ENCODE data around the gene TMEM178B.

TMEM178B gene

GRCh38 chr7:141232286-141233051 is 158.6 kb downstream of the TMEM178B start:
- Histone ChIP-seq H3K27me3 (ENCODE audit: control insufficient read depth in 2 of 2, insufficient read depth in 2 of 2, low read length in 2 of 2) (no peaks in the 10 kb centered on the region), H3K4me1 (ENCODE audit: control insufficient read depth in 2 of 2, insufficient read depth in 2 of 2, low read length in 2 of 2) (no peaks in the 10 kb centered on the region), H3K27ac (ENCODE audit: low read depth in 2 of 2, low read length in 2 of 2) (no peak overlapping the region), H3K4me3 (ENCODE audit: low read length in 2 of 2) (no peak overlapping the region), H3K9me3 (ENCODE audit: control insufficient read depth in 2 of 2, low read length in 2 of 2) (no peaks in the 10 kb centered on the region), H3K36me3 (ENCODE audit: control insufficient read depth in 2 of 2, insufficient read depth in 2 of 2, low read length in 2 of 2) (no peaks in the 10 kb centered on the region), H3K9ac (ENCODE audit: low read depth in 1 of 2, low read length in 2 of 2) (no peak overlapping the region)

- H3K4me1 ChIP-seq (ENCODE audit: control insufficient read depth in 2 of 2, insufficient read depth in 2 of 2, low read length in 2 of 2): no peaks in the 10 kb centered on the region
- H3K36me3 ChIP-seq (ENCODE audit: control insufficient read depth in 2 of 2, insufficient read depth in 2 of 2, low read length in 2 of 2): no peaks in the 10 kb centered on the region
- no peaks in the 10 kb centered on the region for H3K27me3 ChIP-seq (ENCODE audit: control insufficient read depth in 2 of 2, insufficient read depth in 2 of 2, low read length in 2 of 2)
- no peak overlapping the region for H3K4me3 ChIP-seq (ENCODE audit: low read length in 2 of 2)
- H3K9ac ChIP-seq (ENCODE audit: low read depth in 1 of 2, low read length in 2 of 2): no peak overlapping the region
- no peaks in the 10 kb centered on the region for H3K9me3 ChIP-seq (ENCODE audit: control insufficient read depth in 2 of 2, low read length in 2 of 2)
- no peak overlapping the region for H3K27ac ChIP-seq (ENCODE audit: low read depth in 2 of 2, low read length in 2 of 2)
Measured at GRCh38 chr7:141234335-141235105, 160.7 kb downstream of the TMEM178B start.

GRCh38 chr7:141235656-141236055 is 161.8 kb downstream of the TMEM178B start:
- no peak overlapping the region for H3K27ac ChIP-seq (ENCODE audit: low read depth in 2 of 2, low read length in 2 of 2)

GRCh38 chr7:141238596-141239243 is 164.9 kb downstream of the TMEM178B start:
- no peak overlapping the region for H3K9ac ChIP-seq (ENCODE audit: low read depth in 1 of 2, low read length in 2 of 2)
- H3K36me3 ChIP-seq (ENCODE audit: control insufficient read depth in 2 of 2, insufficient read depth in 2 of 2, low read length in 2 of 2): no peaks in the 10 kb centered on the region
- no peak overlapping the region for H3K27ac ChIP-seq (ENCODE audit: low read depth in 2 of 2, low read length in 2 of 2)

More at GRCh38 chr7:141235656-141236055, 161.8 kb downstream of the TMEM178B start:
- Histone ChIP-seq H3K27me3 (ENCODE audit: control insufficient read depth in 2 of 2, insufficient read depth in 2 of 2, low read length in 2 of 2) (no peaks in the 10 kb centered on the region), H3K4me1 (ENCODE audit: control insufficient read depth in 2 of 2, insufficient read depth in 2 of 2, low read length in 2 of 2) (no peaks in the 10 kb centered on the region), H3K9ac (ENCODE audit: low read depth in 1 of 2, low read length in 2 of 2) (no peak overlapping the region), H3K9me3 (ENCODE audit: control insufficient read depth in 2 of 2, low read length in 2 of 2) (no peaks in the 10 kb centered on the region), H3K4me3 (ENCODE audit: low read length in 2 of 2) (no peak overlapping the region), H3K36me3 (ENCODE audit: control insufficient read depth in 2 of 2, insufficient read depth in 2 of 2, low read length in 2 of 2) (no peaks in the 10 kb centered on the region)

GRCh38 chr7:141239661-141240060 is 165.8 kb downstream of the TMEM178B start:
- no peaks in the 10 kb centered on the region for H3K36me3 ChIP-seq (ENCODE audit: control insufficient read depth in 2 of 2, insufficient read depth in 2 of 2, low read length in 2 of 2)
- no peaks in the 10 kb centered on the region for H3K4me1 ChIP-seq (ENCODE audit: control insufficient read depth in 2 of 2, insufficient read depth in 2 of 2, low read length in 2 of 2)
- H3K9ac ChIP-seq (ENCODE audit: low read depth in 1 of 2, low read length in 2 of 2): no peak overlapping the region
- H3K27me3 ChIP-seq (ENCODE audit: control insufficient read depth in 2 of 2, insufficient read depth in 2 of 2, low read length in 2 of 2): no peaks in the 10 kb centered on the region
- no peak overlapping the region for H3K27ac ChIP-seq (ENCODE audit: low read depth in 2 of 2, low read length in 2 of 2)
- no peak overlapping the region for H3K4me3 ChIP-seq (ENCODE audit: low read length in 2 of 2)
- no peaks in the 10 kb centered on the region for H3K9me3 ChIP-seq (ENCODE audit: control insufficient read depth in 2 of 2, low read length in 2 of 2)

More at GRCh38 chr7:141238596-141239243, 164.9 kb downstream of the TMEM178B start:
- no peaks in the 10 kb centered on the region for H3K27me3 ChIP-seq (ENCODE audit: control insufficient read depth in 2 of 2, insufficient read depth in 2 of 2, low read length in 2 of 2)
- no peaks in the 10 kb centered on the region for H3K9me3 ChIP-seq (ENCODE audit: control insufficient read depth in 2 of 2, low read length in 2 of 2)
- H3K4me1 ChIP-seq (ENCODE audit: control insufficient read depth in 2 of 2, insufficient read depth in 2 of 2, low read length in 2 of 2): no peaks in the 10 kb centered on the region
- no peak overlapping the region for H3K4me3 ChIP-seq (ENCODE audit: low read length in 2 of 2)

GRCh38 chr7:141242568-141242967 is 168.7 kb downstream of the TMEM178B start:
- no peaks in the 10 kb centered on the region for H3K9me3 ChIP-seq (ENCODE audit: control insufficient read depth in 2 of 2, low read length in 2 of 2)
- H3K9ac ChIP-seq (ENCODE audit: low read depth in 1 of 2, low read length in 2 of 2): no peak overlapping the region
- no peak overlapping the region for H3K4me3 ChIP-seq (ENCODE audit: low read length in 2 of 2)
- H3K4me1 ChIP-seq (ENCODE audit: control insufficient read depth in 2 of 2, insufficient read depth in 2 of 2, low read length in 2 of 2): no peaks in the 10 kb centered on the region
- no peaks in the 10 kb centered on the region for H3K27me3 ChIP-seq (ENCODE audit: control insufficient read depth in 2 of 2, insufficient read depth in 2 of 2, low read length in 2 of 2)
- no peaks in the 10 kb centered on the region for H3K36me3 ChIP-seq (ENCODE audit: control insufficient read depth in 2 of 2, insufficient read depth in 2 of 2, low read length in 2 of 2)
- H3K27ac ChIP-seq (ENCODE audit: low read depth in 2 of 2, low read length in 2 of 2): no peak overlapping the region

GRCh38 chr7:141243368-141243767 is 169.5 kb downstream of the TMEM178B start:
- Histone ChIP-seq H3K9me3 (ENCODE audit: control insufficient read depth in 2 of 2, low read length in 2 of 2) (no peaks in the 10 kb centered on the region), H3K36me3 (ENCODE audit: control insufficient read depth in 2 of 2, insufficient read depth in 2 of 2, low read length in 2 of 2) (no peaks in the 10 kb centered on the region), H3K27ac (ENCODE audit: low read depth in 2 of 2, low read length in 2 of 2) (no peak overlapping the region), H3K27me3 (ENCODE audit: control insufficient read depth in 2 of 2, insufficient read depth in 2 of 2, low read length in 2 of 2) (no peaks in the 10 kb centered on the region), H3K4me3 (ENCODE audit: low read length in 2 of 2) (no peak overlapping the region), H3K9ac (ENCODE audit: low read depth in 1 of 2, low read length in 2 of 2) (no peak overlapping the region), H3K4me1 (ENCODE audit: control insufficient read depth in 2 of 2, insufficient read depth in 2 of 2, low read length in 2 of 2) (no peaks in the 10 kb centered on the region)

GRCh38 chr7:141244435-141244834 is 170.6 kb downstream of the TMEM178B start:
- H3K27ac ChIP-seq (ENCODE audit: low read depth in 2 of 2, low read length in 2 of 2): no peak overlapping the region
- no peaks in the 10 kb centered on the region for H3K9me3 ChIP-seq (ENCODE audit: control insufficient read depth in 2 of 2, low read length in 2 of 2)
- H3K36me3 ChIP-seq (ENCODE audit: control insufficient read depth in 2 of 2, insufficient read depth in 2 of 2, low read length in 2 of 2): no peaks in the 10 kb centered on the region
- H3K4me1 ChIP-seq (ENCODE audit: control insufficient read depth in 2 of 2, insufficient read depth in 2 of 2, low read length in 2 of 2): no peaks in the 10 kb centered on the region
- H3K27me3 ChIP-seq (ENCODE audit: control insufficient read depth in 2 of 2, insufficient read depth in 2 of 2, low read length in 2 of 2): no peaks in the 10 kb centered on the region
- H3K9ac ChIP-seq (ENCODE audit: low read depth in 1 of 2, low read length in 2 of 2): no peak overlapping the region
- no peak overlapping the region for H3K4me3 ChIP-seq (ENCODE audit: low read length in 2 of 2)

- H3K9ac ChIP-seq (ENCODE audit: low read depth in 1 of 2, low read length in 2 of 2): no peak overlapping the region
- no peaks in the 10 kb centered on the region for H3K9me3 ChIP-seq (ENCODE audit: control insufficient read depth in 2 of 2, low read length in 2 of 2)
- H3K27ac ChIP-seq (ENCODE audit: low read depth in 2 of 2, low read length in 2 of 2): no peak overlapping the region
- H3K27me3 ChIP-seq (ENCODE audit: control insufficient read depth in 2 of 2, insufficient read depth in 2 of 2, low read length in 2 of 2): no peaks in the 10 kb centered on the region
- H3K4me1 ChIP-seq (ENCODE audit: control insufficient read depth in 2 of 2, insufficient read depth in 2 of 2, low read length in 2 of 2): no peaks in the 10 kb centered on the region
- H3K36me3 ChIP-seq (ENCODE audit: control insufficient read depth in 2 of 2, insufficient read depth in 2 of 2, low read length in 2 of 2): no peaks in the 10 kb centered on the region
- no peak overlapping the region for H3K4me3 ChIP-seq (ENCODE audit: low read length in 2 of 2)
Measured at GRCh38 chr7:141246426-141246825, 172.6 kb downstream of the TMEM178B start.

GRCh38 chr7:141251180-141251579 is 177.3 kb downstream of the TMEM178B start:
- H3K9ac ChIP-seq (ENCODE audit: low read depth in 1 of 2, low read length in 2 of 2): no peak overlapping the region
- H3K27ac ChIP-seq (ENCODE audit: low read depth in 2 of 2, low read length in 2 of 2): no peak overlapping the region
- H3K27me3 ChIP-seq (ENCODE audit: control insufficient read depth in 2 of 2, insufficient read depth in 2 of 2, low read length in 2 of 2): no peaks in the 10 kb centered on the region
- H3K9me3 ChIP-seq (ENCODE audit: control insufficient read depth in 2 of 2, low read length in 2 of 2): no peaks in the 10 kb centered on the region
- no peak overlapping the region for H3K4me3 ChIP-seq (ENCODE audit: low read length in 2 of 2)
- H3K4me1 ChIP-seq (ENCODE audit: control insufficient read depth in 2 of 2, insufficient read depth in 2 of 2, low read length in 2 of 2): no peaks in the 10 kb centered on the region
- H3K36me3 ChIP-seq (ENCODE audit: control insufficient read depth in 2 of 2, insufficient read depth in 2 of 2, low read length in 2 of 2): no peaks in the 10 kb centered on the region

Data from mucosa of rectum (tissue), 2 donors.